SK-N-MC (cell line): ENCODE results near the gene RNF213.
"Not testable (repeated sequence)": the region's sequence is repeated elsewhere in the genome, so short reads cannot be mapped to it uniquely, and the experiment has no call there.

Experiments used
- EZH2 ChIP-seq: fragments of 200-600 bp; sonication (generic); IDR thresholded peaks from one replicate; pipeline ENCODE4 v1.6.1; 2017; ENCODE audit warnings: antibody characterized with exemption
- FOXP2 ChIP-seq: optimal IDR thresholded peaks from 2 replicates; pipeline ENCODE3; 2011; ENCODE audit warnings: mild to moderate bottlenecking, moderate library complexity; ENCODE audit not compliant: insufficient read depth; ENCODE audit errors: extremely low read length, control extremely low read depth
- POLR2AphosphoS5 ChIP-seq: IDR thresholded peaks from 2 replicates; pipeline ENCODE4 v1.6.1; 2012; ENCODE audit warnings: mild to moderate bottlenecking, low read depth, low read length, borderline replicate concordance

DNA sequence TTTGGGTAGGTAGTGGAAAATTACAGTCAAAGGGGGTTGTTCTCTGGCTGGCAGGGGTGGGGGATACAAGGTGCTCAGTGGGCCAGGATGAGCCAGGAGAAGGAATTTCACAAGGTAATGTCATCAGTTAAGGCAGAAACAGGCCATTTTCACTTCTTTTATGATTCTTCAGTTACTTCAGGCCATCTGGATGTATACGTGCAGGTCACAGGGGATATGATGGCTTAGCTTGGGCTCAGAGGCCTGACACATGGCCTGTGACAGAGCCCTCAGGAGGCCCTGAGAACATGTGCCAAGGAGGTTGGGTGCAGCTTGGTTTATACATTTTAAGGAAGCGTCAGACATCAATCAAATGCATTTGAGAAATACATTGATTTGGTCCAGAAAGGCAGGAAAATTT, 2.4 kb upstream of the RNF213 start:
- TF ChIP-seq EZH2, POLR2AphosphoS5, FOXP2: not testable (repeated sequence)
